HepG2 (cell line): ENCODE results near the gene CLIP2. TPM values are rescaled to one million over a fixed set of nuclear protein-coding genes. Genes with fewer than 3 reads are reported as not detected.

ENCODE experiments used
- ARID3A ChIP-seq: IDR thresholded peaks from 2 replicates; pipeline ENCODE4 v1.6.1; 2012; ENCODE audit warnings: low read depth, low read length, improper control_type of control experiment
- DMTF1 ChIP-seq: sonication (generic); formaldehyde crosslinking; IDR thresholded peaks from 2 replicates; pipeline ENCODE4 v1.4.0; 2020; ENCODE audit warnings: mild to moderate bottlenecking, missing genetic modification reagents
- HOXA3 ChIP-seq: sonication (generic); formaldehyde crosslinking; IDR thresholded peaks from 2 replicates; pipeline ENCODE4 v1.5.0; 2020; ENCODE audit warnings: missing genetic modification reagents
- IKZF1 ChIP-seq: fragments of 450-650 bp; IDR thresholded peaks from 2 replicates; pipeline ENCODE4 v1.7.1; 2016
- IKZF4 ChIP-seq: sonication (generic); formaldehyde crosslinking; IDR thresholded peaks from 2 replicates; pipeline ENCODE4 v1.5.1; 2020; ENCODE audit warnings: borderline replicate concordance, mild to moderate bottlenecking, low read depth, missing genetic modification reagents; ENCODE audit errors: not compliant biosample characterization
- KDM5B ChIP-seq: sonication (generic); formaldehyde crosslinking; IDR thresholded peaks from 2 replicates; pipeline ENCODE4 v1.4.0; 2020; ENCODE audit warnings: missing genetic modification reagents, mild to moderate bottlenecking, borderline replicate concordance
- MED13 ChIP-seq: sonication (generic); formaldehyde crosslinking; IDR thresholded peaks from 2 replicates; pipeline ENCODE4 v1.5.0; 2020; ENCODE audit warnings: missing genetic modification reagents
- NCOA2 ChIP-seq: sonication (generic); formaldehyde crosslinking; IDR thresholded peaks from 2 replicates; pipeline ENCODE4 v1.8.0; 2022; ENCODE audit warnings: inconsistent platforms
- NFE2L1 ChIP-seq: sonication (generic); formaldehyde crosslinking; IDR thresholded peaks from 2 replicates; pipeline ENCODE4 v1.4.0; 2020; ENCODE audit warnings: missing genetic modification reagents, mild to moderate bottlenecking, borderline replicate concordance
- POLR2AphosphoS2 ChIP-seq: IDR thresholded peaks from 2 replicates; pipeline ENCODE4 v1.6.1; 2011; ENCODE audit warnings: low read depth, low read length, improper control_type of control experiment
- SMARCE1 ChIP-seq: fragments of 450-650 bp; IDR thresholded peaks from 2 replicates; pipeline ENCODE4 v1.6.1; 2017; ENCODE audit warnings: borderline replicate concordance
- SRSF4 ChIP-seq: fragments of 200-400 bp; formaldehyde crosslinking; IDR thresholded peaks from one replicate; pipeline ENCODE4 v1.6.1; 2018; ENCODE audit warnings: mild to moderate bottlenecking, low read depth, low read length, moderate library complexity; ENCODE audit not compliant: poor library complexity, severe bottlenecking
- TFDP1 ChIP-seq: IDR thresholded peaks from 2 replicates; pipeline ENCODE4 v1.6.1; 2016; ENCODE audit warnings: missing compliant biosample characterization, missing genetic modification reagents, borderline replicate concordance
- U2AF1 ChIP-seq: fragments of 200-400 bp; formaldehyde crosslinking; optimal IDR thresholded peaks from 2 replicates; pipeline ENCODE3; 2017; ENCODE audit warnings: mild to moderate bottlenecking, low read depth, low read length
- ZBTB26 ChIP-seq: IDR thresholded peaks from 2 replicates; pipeline ENCODE4 v1.6.1; 2016; ENCODE audit warnings: missing compliant biosample characterization, missing genetic modification reagents, borderline replicate concordance
- ZBTB46 ChIP-seq: sonication (generic); formaldehyde crosslinking; IDR thresholded peaks from 2 replicates; pipeline ENCODE4 v1.4.0; 2020; ENCODE audit warnings: mild to moderate bottlenecking, missing genetic modification reagents, borderline replicate concordance
- ZEB1 ChIP-seq: IDR thresholded peaks from 2 replicates; pipeline ENCODE4 v1.6.1; 2012; ENCODE audit warnings: mild to moderate bottlenecking, low read depth, inconsistent platforms; ENCODE audit not compliant: insufficient replicate concordance
- ZNF101 ChIP-seq: sonication (generic); formaldehyde crosslinking; IDR thresholded peaks from 2 replicates; pipeline ENCODE4 v1.4.0; 2020; ENCODE audit warnings: mild to moderate bottlenecking, low read depth, missing genetic modification reagents, borderline replicate concordance
- polyA plus RNA-seq, 8 experiments: library from polyadenylated mRNA; depleted of rRNA in 3 of 8; stranded (reverse) in 7 of 8; unstranded in 1 of 8; fragments of >200 nt; fragmentation: Illumina TruSeq in 4 of 8; extraction: Trizol in 4 of 8; gene quantifications; 2 replicates each; pipeline versions ENCODE4 v1.2.1 to v1.2.3, GENCODE V29; 2011 to 2016; ENCODE audit warnings: low read depth in 4 of 8, missing spikeins in 1 of 8, mixed read lengths in 1 of 8; ENCODE audit not compliant: insufficient read depth in 1 of 8
- total RNA-seq, 5 experiments: library from RNA; depleted of rRNA; stranded (reverse); fragments of >200 nt; fragmentation: Illumina TruSeq; extraction: Trizol; gene quantifications; 2 replicates each; pipeline ENCODE4 v1.2.3, GENCODE V29; 2016; ENCODE audit warnings: low read depth in 1 of 5

CLIP2 gene
- total and polyA plus RNA-seq, 2 of the 13 experiments (the other 11 are each of a cell fraction or from before 2014, with no cell fraction given): 6.5 to 17.4 TPM

GRCh38 chr7:74294191-74294998, 5.2 kb downstream of the CLIP2 start (continued):
- TF ChIP-seq ZBTB46 (CRISPR knock-in tag) (no peak), POLR2AphosphoS2 (no peak), NCOA2 (CRISPR knock-in tag) (peak; percentile 84), KDM5B (CRISPR knock-in tag) (no peak; the same call in 1 of the 2 replicates), ZBTB26 (peak; percentile 76; the same call in 1 of the 2 replicates), IKZF4 (CRISPR knock-in tag) (peak; percentile 66), SMARCE1 (no peak), ZNF101 (CRISPR knock-in tag) (no peak), DMTF1 (no peak), HOXA3 (CRISPR knock-in tag) (peak; percentile 20; the same call in 1 of the 2 replicates), IKZF1 (no peak), ARID3A (peak; percentile 64), MED13 (CRISPR knock-in tag) (no peak), TFDP1 (CRISPR knock-in tag) (no peak), SRSF4 (no peak), U2AF1 (no peak), ZEB1 (no peak), NFE2L1 (CRISPR knock-in tag) (no peak)
